NCI-H2196 treated with DMSO at 0.1 percent for 48 hours (cell line): ENCODE data around the gene PCK2.
A peak's percentile ranks its signal among the peaks of the same experiment; 100 is the strongest.

Experiments
- DNase-seq: peaks from one replicate; lab custom pipeline; 2025; ENCODE audit not compliant: unreplicated experiment; lab: John Stamatoyannopoulos, UW

PCK2 gene

DNA sequence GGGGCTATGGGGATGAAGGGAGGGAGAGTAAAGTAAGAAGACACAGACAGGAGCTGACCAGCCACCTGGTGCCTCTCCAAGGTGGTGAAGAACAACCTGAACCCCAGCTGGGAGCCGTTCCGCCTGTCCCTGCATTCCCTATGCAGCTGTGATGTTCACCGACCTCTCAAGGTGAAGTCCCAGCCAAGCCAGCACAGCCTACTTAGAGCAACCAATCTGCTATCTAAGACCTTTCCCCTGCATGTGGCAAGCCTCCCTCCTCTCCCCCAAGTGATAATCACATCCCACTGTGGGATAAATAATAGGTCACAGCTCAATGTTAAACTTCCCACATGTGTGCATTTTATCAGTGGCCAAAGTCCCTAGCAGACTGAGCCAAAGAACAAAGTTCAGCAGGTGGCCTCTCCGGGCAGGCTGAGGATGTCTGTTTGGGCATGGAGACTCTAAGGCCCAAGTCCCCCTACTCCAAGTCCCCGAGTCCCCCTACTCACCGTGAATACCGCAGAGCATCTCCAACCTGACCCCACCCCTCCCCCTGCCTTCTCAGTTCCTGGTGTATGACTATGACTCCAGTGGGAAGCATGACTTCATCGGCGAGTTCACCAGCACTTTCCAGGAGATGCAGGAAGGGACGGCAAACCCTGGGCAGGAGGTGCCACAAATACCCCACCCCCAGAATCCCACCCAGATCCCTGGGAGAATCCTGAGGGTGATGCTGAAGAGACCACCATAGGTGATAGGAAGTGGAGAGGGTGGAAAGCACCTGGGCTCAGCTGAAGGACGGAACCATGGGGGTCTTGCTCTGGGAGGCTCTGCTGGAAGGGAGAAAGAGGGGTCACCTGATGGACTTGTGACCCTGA, 19.3 kb upstream of the PCK2 start:
- DNase-seq, result no peak

DNA sequence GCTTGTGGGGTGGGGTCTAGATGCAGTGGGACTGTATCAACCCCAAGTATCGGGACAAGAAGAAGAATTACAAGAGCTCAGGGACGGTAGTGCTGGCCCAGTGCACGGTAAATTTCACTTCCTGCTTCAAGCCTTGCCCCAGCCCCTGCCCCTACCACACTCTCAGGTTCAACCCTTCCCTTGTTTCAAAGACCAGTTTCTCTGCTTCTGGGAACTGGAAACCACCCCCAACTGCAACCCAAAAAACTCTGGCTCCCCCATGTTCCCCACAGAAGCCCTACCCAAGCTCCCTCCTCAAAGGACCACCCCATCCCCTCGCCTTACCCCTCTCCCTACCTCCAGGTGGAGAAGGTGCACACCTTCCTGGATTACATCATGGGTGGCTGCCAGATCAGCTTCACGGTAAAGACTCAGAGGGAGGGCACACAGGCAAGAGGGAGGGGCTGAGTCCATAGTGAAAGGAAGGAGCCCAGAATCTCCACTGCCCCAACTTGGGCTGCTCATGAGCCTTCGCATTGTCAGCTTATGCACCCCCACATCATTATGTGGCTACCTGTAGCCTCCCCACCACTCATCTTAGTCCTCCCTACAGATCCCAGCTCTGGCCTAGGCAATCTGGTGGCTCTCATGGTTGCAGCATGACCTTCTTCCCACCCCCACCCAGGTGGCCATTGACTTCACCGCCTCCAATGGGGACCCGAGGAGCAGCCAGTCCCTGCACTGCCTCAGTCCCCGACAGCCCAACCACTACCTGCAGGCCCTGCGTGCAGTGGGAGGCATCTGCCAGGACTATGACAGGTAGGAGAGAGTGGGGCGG, 18.4 kb upstream of the PCK2 start:
- no peak for DNase-seq

DNA sequence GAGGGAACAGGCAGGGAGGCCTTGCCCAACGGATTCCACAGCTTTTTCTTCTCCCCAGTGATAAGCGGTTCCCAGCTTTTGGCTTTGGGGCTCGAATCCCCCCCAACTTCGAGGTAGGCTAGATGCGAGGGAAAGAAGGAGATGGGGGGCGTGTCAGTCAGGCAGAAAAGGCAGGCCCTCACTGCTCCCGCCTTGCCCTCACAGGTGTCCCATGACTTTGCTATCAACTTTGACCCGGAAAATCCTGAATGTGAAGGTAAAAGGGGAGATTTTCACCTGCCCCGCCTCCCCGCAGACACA, 17.9 kb upstream of the PCK2 start:
- no peak for DNase-seq

DNA sequence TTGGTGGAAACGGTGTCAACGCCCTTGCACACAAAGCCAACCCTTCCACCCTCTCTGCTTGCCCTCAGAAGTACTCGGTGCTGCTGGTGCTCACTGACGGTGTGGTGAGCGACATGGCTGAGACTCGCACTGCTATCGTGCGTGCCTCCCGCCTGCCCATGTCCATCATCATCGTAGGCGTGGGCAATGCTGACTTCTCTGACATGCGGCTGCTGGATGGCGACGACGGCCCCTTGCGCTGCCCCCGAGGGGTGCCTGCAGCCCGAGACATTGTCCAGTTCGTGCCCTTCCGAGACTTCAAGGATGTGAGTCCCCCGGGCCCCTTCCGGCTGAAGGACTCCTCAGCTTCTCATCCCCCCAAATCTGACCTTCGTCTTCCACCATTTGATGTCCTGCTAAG, 17.0 kb upstream of the PCK2 start:
- DNase-seq, result no peak

DNA sequence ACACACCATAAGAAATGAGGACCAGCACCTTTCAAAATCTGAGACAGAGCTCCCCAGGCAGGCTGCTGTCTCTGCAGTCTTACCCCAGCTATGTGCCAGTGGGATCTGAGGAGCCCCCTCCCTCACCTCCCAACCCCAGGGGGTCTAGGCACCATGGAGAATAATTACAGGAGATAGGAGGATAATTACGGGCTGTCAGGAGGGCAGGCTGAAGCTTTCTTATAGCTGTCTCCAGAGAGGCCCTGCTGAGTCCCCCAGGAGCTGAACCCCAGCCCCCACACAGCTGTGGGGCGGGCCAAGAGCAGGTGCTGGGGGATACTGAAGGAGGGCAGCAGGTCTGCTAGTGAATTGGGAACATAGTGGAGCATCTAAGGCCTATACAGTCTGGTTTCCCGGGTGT, 16.0 kb upstream of the PCK2 start:
- no peak for DNase-seq

DNA sequence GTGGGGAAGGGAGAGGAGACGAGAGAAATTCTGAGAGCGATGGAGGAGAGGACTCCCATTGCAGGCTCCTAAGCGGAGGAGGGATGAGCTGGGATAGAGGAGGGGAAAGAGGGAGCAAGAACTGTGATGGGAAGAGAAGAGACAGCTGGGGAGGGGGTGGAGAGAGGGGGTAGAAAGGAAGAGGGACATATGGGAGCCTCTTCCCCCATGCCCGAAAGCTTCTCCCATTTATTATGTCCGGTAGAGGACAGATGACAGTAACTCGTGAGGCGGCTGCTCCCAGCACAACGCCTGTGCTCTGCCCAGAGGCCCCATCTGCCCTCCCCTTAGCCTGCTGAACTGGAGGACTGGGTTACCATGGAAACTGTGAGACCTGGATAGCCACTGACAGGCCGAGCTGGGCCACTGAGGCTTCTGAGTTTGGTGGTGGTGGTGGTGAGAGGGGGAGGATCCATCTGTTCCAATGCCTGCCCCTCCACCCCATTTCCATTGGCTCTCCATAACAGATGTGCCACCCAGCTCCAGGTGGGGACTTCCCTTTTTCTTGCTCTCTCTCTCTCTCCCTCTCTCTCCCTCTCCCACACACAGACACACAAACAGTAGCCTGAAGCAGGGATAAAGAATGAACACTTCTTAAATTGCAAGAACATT, 14.5 kb upstream of the PCK2 start:
- peak; percentile 46 for DNase-seq

DNA sequence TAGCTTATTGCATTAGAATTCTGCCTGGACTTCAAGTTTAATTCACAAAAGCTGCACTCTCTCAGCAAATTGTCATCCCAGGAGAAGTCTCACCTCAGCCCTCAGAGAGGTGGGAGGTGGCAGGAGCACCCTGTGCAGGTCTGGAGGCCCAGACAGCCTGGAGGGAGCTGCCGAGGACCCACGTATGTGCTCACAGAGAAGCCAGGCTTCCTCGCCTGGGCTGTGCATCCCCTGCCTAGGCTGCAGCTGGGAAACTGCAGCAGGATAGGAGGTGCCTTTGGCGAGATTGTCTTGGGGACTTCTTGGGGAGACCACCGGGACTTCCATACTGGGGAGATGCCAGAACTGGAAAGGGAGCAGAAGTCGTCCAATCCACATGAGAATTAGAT, 14.0 kb upstream of the PCK2 start:
- no peak for DNase-seq

DNA sequence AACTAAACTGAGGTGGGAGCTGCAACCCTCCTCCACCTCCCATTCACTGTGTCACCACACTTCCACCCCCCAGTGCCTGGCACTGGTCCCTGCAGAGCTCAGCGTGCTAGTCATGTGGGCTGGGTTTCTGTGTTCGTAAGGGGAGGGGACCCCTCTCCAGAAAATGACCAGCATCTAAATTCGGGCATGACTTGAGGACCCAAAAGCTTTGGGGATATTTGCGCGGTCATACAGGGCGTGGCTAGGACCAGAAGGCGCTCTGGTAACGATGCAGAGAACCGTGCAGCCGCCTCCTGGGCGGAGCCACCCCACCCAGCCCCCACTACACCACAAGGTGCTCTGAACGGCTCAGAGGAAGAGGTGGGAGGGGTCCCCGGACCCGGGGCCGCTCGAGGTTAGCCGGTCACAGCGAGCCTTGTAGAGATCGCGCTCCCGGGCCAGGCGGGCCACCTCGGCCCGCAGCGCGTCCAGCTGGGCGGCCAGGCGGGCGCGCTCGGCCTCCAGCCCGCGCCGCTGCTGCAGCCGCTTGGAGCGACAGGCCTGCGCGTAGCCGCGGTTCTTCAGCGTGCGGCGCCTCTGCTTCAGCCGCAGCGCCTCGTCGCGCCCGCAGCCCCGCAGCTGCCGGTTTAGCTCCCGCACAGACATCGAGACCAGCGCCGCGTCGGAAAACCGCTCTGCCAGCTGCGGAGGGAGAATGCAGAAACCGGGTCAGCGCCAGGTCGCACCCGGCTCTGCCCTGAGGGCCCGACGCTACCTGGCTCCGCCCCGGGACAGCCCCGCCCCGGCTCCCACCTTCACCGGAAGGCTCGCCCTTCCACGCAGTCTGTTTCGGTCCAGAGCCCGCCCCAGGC, 13.0 kb upstream of the PCK2 start:
- DNase-seq, result peak; percentile 66

DNA sequence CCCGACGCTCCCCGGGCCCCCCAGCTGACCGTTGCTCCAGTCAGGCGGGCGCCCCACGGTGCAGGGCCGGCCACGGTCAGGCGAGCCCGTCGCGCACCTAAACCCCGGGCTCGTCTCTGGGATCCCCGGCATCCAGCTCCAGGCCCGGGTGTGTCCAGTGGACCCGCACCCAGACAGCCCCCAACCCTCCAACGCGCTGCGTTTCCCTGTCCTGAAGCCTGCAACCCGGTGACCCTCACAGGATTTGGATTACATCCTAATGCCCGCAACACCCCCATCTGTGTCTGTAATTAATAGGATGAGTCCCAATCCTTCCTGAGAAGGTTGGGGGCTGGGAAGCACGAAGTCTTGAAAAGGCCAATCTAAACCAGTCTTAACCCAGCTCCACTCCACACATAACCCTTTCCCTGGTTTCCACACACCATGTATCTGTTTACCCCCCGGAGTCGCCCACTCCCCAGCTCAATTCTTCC, 12.3 kb upstream of the PCK2 start:
- no peak for DNase-seq

DNA sequence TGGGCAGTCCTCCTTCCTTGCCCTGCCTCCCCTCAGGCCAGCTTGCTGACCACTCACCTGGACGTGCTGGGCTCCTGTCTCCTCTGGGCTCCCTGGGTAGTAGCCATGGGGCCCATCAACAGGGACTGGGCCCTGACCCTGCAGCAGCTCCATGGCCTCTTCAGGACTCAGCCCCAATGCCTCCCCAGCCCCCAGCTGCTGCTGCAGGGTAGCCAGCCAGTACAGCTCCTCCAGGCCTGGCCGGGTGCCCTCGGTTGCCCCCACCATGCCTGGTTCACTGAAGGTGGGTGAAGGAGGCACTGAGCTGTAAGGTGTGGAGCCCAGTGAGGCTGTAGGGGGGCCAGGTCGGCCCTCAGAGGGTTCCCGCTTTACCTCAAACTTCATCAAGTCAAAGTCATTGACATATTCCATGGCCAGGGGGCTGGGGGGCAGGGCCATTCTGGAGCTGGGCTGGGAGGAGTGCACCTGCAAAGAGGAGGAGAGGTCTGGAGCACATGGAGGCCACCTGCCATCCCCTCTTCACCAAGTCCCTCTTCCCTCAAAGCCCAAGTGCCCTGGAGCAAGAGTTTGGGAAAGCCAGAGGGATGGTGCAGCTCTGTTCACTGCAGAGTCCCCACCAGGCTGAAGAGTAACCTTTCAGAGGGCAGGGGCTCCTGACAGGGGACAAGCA, 11.6 kb upstream of the PCK2 start:
- DNase-seq, result no peak

DNA sequence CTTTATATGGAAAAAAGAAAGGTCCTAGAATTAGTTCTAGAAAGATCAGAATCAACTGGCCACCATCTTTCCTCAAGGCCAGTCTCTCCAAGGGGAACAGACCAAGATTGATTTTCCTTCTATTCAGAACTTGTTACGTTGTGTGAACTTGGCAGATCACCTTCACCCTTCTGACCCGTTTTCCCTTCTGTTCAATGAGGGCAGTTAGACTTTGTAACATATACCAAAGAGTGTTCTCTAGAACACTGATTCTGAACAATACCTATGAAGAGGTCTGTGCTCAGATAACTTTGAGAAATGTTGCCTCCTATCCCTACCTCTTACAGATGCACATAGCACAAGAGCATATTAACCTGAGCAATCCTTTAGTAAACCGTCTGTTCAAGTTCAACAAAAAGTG, 10.6 kb upstream of the PCK2 start:
- no peak for DNase-seq

DNA sequence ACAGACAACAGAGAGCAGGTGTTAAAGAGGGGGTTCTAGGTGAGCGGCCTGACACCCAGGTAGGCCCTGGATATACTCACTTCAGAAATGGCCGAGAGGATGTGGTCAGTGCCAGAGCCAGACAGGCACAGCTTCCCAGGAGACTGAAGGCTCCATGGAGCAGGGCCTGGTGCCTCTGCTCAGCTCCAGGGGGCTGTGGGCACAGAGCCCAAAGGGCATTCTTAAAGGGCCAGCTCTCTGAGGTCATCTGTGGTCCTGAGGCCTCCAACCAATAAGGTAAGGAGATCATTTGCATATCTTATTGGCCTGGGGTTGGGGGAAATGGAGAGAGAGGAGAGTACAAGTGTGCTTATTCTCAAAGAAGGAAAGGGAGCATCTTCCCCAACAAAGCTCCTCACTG, 9.7 kb upstream of the PCK2 start:
- DNase-seq, result no peak

DNA sequence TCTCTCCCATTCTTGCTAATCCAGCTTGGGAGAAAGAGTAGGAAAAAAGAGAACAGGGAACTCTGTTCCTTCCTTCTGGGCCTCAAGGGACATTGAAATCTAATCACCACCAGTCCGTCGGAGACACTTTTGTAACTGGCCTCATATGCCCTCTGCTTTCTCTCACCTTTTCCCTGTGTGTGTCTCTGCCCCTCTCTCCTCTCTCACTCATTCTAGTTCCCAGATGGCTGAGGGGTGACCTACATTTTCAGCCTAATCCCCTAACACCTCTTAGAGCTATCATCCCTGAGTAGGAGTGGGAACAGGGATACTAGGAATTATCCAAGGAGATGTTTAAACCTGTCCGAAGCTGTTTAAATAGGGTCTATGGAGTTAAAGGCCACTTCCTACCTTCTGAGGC, 8.9 kb upstream of the PCK2 start:
- no peak for DNase-seq

DNA sequence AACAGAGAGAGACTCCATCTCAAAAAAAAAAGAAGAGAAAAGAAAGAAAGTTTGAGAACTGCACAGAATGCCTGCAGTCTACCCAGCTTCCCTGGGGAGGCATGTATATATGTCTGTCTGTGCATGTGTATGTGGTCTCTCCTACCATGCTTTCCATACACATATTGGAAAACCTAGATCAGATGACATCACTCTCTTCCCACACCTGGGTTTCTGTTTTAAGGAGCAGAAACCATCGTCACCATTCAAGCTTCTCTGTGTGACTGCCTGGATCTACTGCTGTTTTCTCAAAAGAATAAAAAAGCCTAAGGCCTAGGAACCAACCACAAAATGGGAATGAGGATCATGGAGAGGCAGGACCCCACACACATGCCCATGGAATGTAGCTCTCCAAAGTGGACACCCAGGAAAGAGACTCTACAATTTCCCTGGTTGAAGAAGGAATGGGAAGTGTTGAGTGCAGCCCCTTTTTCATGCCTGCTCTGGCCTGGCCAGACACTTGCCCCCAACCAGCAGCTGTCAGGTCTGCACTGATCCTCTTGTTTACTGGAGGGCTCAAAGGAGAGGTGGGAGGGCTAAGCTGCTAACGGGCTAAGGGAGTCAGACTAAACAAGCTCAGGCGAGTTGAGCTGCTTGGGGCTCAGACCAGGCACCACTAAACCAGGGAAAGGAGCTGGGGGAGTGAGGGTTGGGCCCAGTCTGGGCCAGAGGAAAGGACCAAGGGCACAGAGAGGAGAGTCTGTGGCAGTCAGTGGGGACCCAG, 7.7 kb upstream of the PCK2 start:
- DNase-seq, result no peak

DNA sequence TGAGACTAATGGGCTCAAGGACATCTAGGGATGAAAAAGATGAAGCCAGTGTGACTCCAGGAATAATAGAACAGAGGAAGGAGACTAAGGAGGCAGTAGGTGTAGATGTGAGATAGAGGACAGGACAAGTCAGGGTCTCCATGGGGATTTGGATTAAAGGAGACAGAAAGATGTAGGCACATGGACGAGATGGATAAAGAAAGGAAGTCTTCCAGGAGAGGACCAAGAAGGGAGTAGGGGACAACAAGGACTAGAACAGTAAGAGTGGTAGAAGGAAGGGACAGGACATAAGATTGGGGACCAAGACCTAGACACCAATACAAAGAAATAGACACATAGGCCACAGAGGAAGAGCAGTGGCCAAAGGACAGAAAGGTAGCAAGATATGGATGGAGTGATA, 7.1 kb upstream of the PCK2 start:
- DNase-seq, result no peak

DNA sequence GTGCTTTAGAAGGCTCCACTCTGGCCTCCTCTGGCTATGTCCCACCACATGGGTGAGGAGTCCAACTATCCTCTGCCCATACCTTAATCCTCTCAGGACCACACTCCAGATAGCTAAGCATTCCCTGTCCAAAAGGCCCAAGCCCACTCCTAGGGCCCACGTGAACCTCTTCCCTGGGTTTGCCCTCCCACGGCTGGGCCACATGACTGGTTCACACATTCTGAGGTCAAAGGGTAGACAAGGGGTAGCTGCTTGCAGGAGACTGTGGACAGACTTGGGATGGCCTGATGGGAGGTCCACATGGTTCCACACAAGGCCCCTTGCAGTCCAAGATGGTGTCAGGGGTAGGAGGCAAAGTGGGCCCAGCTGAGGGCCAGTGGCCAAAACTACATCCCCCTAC, 6.0 kb upstream of the PCK2 start:
- no peak for DNase-seq

DNA sequence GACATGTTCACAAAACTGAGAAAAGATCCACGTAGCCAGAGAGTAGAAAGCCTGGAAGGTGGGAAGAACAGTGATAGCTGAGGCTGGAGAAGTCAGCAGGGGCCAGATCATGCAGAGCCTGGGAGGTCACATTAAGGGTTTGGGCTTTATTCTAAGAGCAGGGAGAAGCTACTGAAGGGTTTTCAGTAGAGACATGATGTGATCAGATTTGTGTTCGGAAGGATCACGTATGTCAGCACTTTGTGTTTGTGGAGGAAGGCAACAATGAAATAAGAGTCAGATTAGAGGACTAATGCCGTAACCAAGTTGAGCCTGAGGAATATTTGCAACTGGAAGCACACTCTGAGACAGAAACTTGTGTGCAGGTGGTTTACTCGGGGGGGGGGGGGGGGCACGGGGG, 4.2 kb upstream of the PCK2 start:
- no peak for DNase-seq

DNA sequence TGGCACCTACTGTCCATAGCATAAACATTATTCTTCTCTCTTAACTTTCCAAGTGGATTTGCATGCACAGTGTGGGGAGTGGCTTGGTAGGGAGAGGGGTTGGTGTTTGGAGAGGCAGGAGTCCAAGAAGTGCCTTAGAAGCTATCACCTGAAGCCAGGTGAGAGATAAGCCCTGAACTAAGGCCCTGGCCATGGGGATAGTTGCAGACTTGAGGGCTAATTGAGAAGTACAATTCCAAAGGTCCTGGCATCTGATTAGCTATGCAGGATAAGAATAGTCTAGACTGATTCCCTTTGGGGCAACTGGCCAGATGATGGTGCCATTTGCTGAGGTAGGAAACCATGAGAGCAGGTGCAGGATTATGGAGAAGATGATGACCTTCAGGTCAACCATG, 2.0 kb upstream of the PCK2 start:
- DNase-seq, result no peak

DNA sequence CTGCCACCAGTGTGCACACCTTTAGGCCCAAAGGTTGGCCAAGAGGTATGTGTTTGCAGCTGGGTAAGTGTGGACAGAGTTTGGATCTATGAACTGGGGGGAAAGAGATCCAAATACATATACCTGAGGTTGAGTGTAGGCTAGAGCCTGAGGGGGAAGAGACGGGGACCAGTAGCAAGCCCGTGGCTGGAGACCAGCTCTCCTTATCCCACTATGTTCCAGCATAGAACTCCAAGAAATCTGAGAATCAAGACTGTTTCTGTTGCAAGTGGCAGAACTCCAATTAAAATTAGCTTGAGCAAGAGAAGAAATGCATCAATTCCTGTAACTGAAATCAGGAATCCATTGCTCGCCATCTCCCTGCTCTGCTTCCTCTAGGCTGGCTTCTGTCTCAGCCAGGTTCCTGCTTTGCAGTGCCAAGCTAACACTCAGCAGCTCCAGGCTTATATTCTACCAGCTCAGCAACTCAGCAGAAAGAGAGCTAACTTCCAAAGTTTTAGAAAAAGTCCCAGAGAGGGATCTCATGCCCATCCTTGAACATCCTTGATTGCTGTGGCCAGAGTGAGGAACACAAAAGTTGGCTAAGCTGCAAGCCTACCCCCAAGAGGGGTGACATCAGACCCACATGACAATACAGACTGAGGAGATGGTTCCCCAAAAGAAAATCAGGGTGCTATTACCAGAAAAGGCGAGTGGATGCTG, 1.5 kb upstream of the PCK2 start:
- DNase-seq, result no peak
